ENCODE measurements around the gene PRKG1. TPM values are rescaled to one million over a fixed set of nuclear protein-coding genes. Genes with fewer than 3 reads are reported as not detected.

The PRKG1 gene
- total RNA-seq, 4 donors from 2014 or later, result 0.63 to 4.3 (median 2.1) TPM

GRCh38 chr10:51694086-51694768, 619.9 kb downstream of the PRKG1 start:
- 74 to 84% methylated on average over 5 of the region's 5 CpGs for WGBS, 2 donors
- intact Hi-C loops (cut with DNase I; ENCODE audit: low total_unique reads), result no loop called here

GRCh38 chr10:51696251-51696650, 622.0 kb downstream of the PRKG1 start:
- TF ChIP-seq POLR2A (IDR thresholded peaks at IDR 0.05), result no peak
- TF ChIP-seq, protein P1, sequence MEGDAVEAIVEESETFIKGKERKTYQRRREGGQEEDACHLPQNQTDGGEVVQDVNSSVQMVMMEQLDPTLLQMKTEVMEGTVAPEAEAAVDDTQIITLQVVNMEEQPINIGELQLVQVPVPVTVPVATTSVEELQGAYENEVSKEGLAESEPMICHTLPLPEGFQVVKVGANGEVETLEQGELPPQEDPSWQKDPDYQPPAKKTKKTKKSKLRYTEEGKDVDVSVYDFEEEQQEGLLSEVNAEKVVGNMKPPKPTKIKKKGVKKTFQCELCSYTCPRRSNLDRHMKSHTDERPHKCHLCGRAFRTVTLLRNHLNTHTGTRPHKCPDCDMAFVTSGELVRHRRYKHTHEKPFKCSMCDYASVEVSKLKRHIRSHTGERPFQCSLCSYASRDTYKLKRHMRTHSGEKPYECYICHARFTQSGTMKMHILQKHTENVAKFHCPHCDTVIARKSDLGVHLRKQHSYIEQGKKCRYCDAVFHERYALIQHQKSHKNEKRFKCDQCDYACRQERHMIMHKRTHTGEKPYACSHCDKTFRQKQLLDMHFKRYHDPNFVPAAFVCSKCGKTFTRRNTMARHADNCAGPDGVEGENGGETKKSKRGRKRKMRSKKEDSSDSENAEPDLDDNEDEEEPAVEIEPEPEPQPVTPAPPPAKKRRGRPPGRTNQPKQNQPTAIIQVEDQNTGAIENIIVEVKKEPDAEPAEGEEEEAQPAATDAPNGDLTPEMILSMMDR (IDR thresholded peaks at IDR 0.05), result no peak
- H3K4me3 ChIP-seq (ENCODE audit: low read depth, poor library complexity, severe bottlenecking), result no peak overlapping the region
- no peak for DNase-seq (ENCODE audit: low spot score in 2 of 2)
- WGBS, 2 donors, result 70 to 72% methylated on average over 1 of the region's 1 CpG
- intact Hi-C loops (cut with DNase I; ENCODE audit: low total_unique reads), result no loop called here

More at GRCh38 chr10:51694086-51694768, 619.9 kb downstream of the PRKG1 start:
- DNase-seq (ENCODE audit: low spot score in 2 of 2), result no peak
- TF ChIP-seq POLR2A (IDR thresholded peaks at IDR 0.05), result no peak
- TF ChIP-seq, protein P1 (IDR thresholded peaks at IDR 0.05), result no peak
- no peak overlapping the region for H3K4me3 ChIP-seq (ENCODE audit: low read depth, poor library complexity, severe bottlenecking)

GRCh38 chr10:51698473-51699063, 624.3 kb downstream of the PRKG1 start:
- peak in 1 of 2 donors; percentile 30 for DNase-seq (ENCODE audit: low spot score in 2 of 2)
- intact Hi-C loops (cut with DNase I; ENCODE audit: low total_unique reads), result no loop called here
- 70 to 80% methylated on average over 8 of the region's 8 CpGs for WGBS, 2 donors
- TF ChIP-seq POLR2A (IDR thresholded peaks at IDR 0.05), result no peak
- TF ChIP-seq, protein P1 (IDR thresholded peaks at IDR 0.05), result no peak
- peak overlapping the region; percentile 68 for H3K4me3 ChIP-seq (ENCODE audit: low read depth, poor library complexity, severe bottlenecking)

GRCh38 chr10:51699145-51699474, 624.8 kb downstream of the PRKG1 start:
- intact Hi-C loops (cut with DNase I; ENCODE audit: low total_unique reads), result no loop called here
- TF ChIP-seq, protein P1 (IDR thresholded peaks at IDR 0.05), result no peak
- TF ChIP-seq POLR2A (IDR thresholded peaks at IDR 0.05), result no peak
- WGBS, 2 donors, result 0 to 1% methylated on average over 14 of the region's 14 CpGs
- H3K4me3 ChIP-seq (ENCODE audit: low read depth, poor library complexity, severe bottlenecking), result peak overlapping the region; percentile 68
- DNase-seq (ENCODE audit: low spot score in 2 of 2), result no peak

DNA sequence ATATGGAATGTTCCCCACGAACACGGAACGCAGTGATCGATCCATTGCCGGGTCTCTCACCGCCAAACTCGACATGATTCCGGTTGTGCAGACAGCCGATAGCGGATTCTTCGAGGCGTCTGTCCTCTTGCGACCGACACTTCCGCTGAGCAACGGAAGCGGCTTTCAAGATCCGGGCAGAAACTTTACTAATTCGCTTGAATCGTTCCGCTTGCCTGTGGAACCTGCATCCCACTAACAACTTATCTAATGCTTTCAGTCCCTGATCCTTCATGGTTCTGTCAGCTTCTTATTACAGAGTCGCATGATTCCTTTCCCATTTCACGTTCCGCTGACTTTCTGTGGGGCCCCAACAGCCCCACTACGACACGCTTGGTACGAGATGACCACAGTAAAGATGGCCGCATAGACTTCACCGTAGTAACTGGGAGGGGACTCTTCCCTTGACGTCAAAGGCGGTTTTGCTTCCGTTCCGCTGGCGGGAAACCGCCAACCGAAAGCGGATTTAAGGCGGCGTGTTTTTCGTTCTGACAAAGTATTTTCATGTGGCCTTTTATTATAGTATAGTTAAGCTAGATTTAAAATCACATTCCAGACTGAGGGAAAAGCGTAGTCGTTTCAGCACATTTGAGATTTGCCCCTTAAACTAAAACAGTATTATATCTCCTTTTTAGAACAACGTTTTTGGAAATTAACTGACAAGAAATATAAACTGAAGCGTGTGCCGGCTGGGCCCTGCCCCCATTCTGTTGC, 625.4 kb downstream of the PRKG1 start, which contains the start of gene CSTF2T:
Gene CSTF2T (minus strand): TSS at position 121 of the 753 bp plus-strand sequence. CDS start 46 bp downstream, at position 75.
- peak within 1 kb of the TSS; percentile 68 for H3K4me3 ChIP-seq (ENCODE audit: low read depth, poor library complexity, severe bottlenecking)
- WGBS, 2 donors, result 0% methylated on average over 45 of the region's 45 CpGs
- peak; percentile 88 to 97 for DNase-seq (ENCODE audit: low spot score in 2 of 2)
- intact Hi-C loops (cut with DNase I; ENCODE audit: low total_unique reads), result no loop called here
- TF ChIP-seq, protein P1 (IDR thresholded peaks at IDR 0.05), result no peak
- no peak for TF ChIP-seq POLR2A (IDR thresholded peaks at IDR 0.05)
